ENCODE measurements around the gene OLFML2B. TPM values are rescaled to one million over a fixed set of nuclear protein-coding genes. Genes with fewer than 3 reads are reported as not detected.
A peak's percentile ranks its signal among the peaks of the same experiment; 100 is the strongest.

The OLFML2B gene
- total and polyA plus RNA-seq, 8 donors: 0.19 to 12.5 (median 0.47) TPM

- 61 to 72% methylated on average over 9 of the region's 9 CpGs for WGBS, 2 donors
- Histone ChIP-seq H3K4me3 (no peak overlapping the region), H3K27ac (no peak overlapping the region), H3K4me1 (no peaks in the 10 kb centered on the region), H3K27me3 (no peaks in the 10 kb centered on the region), H3K36me3 (no peaks in the 10 kb centered on the region), H3K9me3 (no peaks in the 10 kb centered on the region)
- intact Hi-C loops (cut with DNase I): no loop called here
- ATAC-seq: peak in 1 of 4 donors; percentile 32
- DNase-seq: no peak
- FAIRE-seq: no peak
- TF ChIP-seq CTCF (IDR thresholded peaks at IDR 0.05): no peak
Measured at GRCh38 chr1:161973924-161974845, 49.5 kb downstream of the OLFML2B start.

GRCh38 chr1:161972828-161973227 is 50.8 kb downstream of the OLFML2B start:
- ATAC-seq (no peak), FAIRE-seq (no peak), DNase-seq (no peak)
- H3K9me3 ChIP-seq: no peaks in the 10 kb centered on the region
- H3K27ac ChIP-seq: no peak overlapping the region
- no peak overlapping the region for H3K4me3 ChIP-seq
- H3K36me3 ChIP-seq: no peaks in the 10 kb centered on the region
- H3K27me3 ChIP-seq: no peaks in the 10 kb centered on the region
- no peaks in the 10 kb centered on the region for H3K4me1 ChIP-seq
- no peak for TF ChIP-seq CTCF (IDR thresholded peaks at IDR 0.05)
- intact Hi-C loops (cut with DNase I): no loop called here
- WGBS, 2 donors: 70 to 77% methylated on average over 9 of the region's 9 CpGs

GRCh38 chr1:161970633-161971032 is 53.0 kb downstream of the OLFML2B start:
- ATAC-seq (no peak), DNase-seq (no peak), FAIRE-seq (no peak)
- Histone ChIP-seq H3K9me3 (no peaks in the 10 kb centered on the region), H3K4me3 (no peak overlapping the region), H3K27me3 (no peaks in the 10 kb centered on the region), H3K27ac (no peak overlapping the region), H3K4me1 (no peaks in the 10 kb centered on the region), H3K36me3 (no peaks in the 10 kb centered on the region)
- 69% methylated on average over 3 of the region's 3 CpGs for WGBS, 2 donors
- intact Hi-C loops (cut with DNase I): no loop called here
- TF ChIP-seq CTCF (IDR thresholded peaks at IDR 0.05): no peak

- no peaks in the 10 kb centered on the region for H3K36me3 ChIP-seq
- TF ChIP-seq CTCF (IDR thresholded peaks at IDR 0.05): no peak
- intact Hi-C loops (cut with DNase I): no loop called here
- no peak for DNase-seq
- no peak overlapping the region for H3K27ac ChIP-seq
- no peak for ATAC-seq
- WGBS, 2 donors: 82 to 87% methylated on average over 6 of the region's 6 CpGs
- no peak for FAIRE-seq
- H3K9me3 ChIP-seq: no peaks in the 10 kb centered on the region
- no peak overlapping the region for H3K4me3 ChIP-seq
- no peaks in the 10 kb centered on the region for H3K27me3 ChIP-seq
- no peaks in the 10 kb centered on the region for H3K4me1 ChIP-seq
Measured at GRCh38 chr1:161970036-161970435, 53.6 kb downstream of the OLFML2B start.

- no peak for ATAC-seq
- Histone ChIP-seq H3K4me3 (no peak overlapping the region), H3K27me3 (no peaks in the 10 kb centered on the region), H3K36me3 (no peaks in the 10 kb centered on the region), H3K4me1 (no peaks in the 10 kb centered on the region), H3K27ac (no peak overlapping the region), H3K9me3 (no peaks in the 10 kb centered on the region)
- TF ChIP-seq CTCF (IDR thresholded peaks at IDR 0.05): no peak
- no peak for FAIRE-seq
- no peak for DNase-seq
- intact Hi-C loops (cut with DNase I): no loop called here
- WGBS, 2 donors: 85 to 86% methylated on average over 4 of the region's 4 CpGs
Measured at GRCh38 chr1:161966067-161966466, 57.6 kb downstream of the OLFML2B start.
